Right atrium auricular region (tissue), 2 donors: ENCODE data around the gene CADM1. TPM values are rescaled to one million over a fixed set of nuclear protein-coding genes. Genes with fewer than 3 reads are reported as not detected.

Experiments used
- DNase-seq: peaks from one replicate; pipeline ENCODE4 v3.0.0-alpha.2; 2019; ENCODE audit warnings: low spot score
- H3K27ac ChIP-seq, 2 donors: fragments of 200-600 bp; sonication (generic); 1 replicate in 1 of 2; 2 replicates in 1 of 2; pipeline ENCODE4 v1.5.1; 2016 to 2019
- H3K27me3 ChIP-seq, 2 donors: fragments of 200-600 bp; sonication (generic); one replicate each; pipeline versions ENCODE4 v1.5.1 to v1.6.0; 2017 to 2019
- H3K36me3 ChIP-seq: fragments of 200-600 bp; sonication (generic); one replicate; pipeline ENCODE4 v1.5.1; 2016
- H3K4me1 ChIP-seq, 2 donors: fragments of 200-600 bp; sonication (generic); one replicate each; pipeline versions ENCODE4 v1.5.1 to v1.6.0; 2017 to 2019
- H3K4me3 ChIP-seq, 2 donors: fragments of 200-600 bp; sonication (generic); 1 replicate in 1 of 2; 2 replicates in 1 of 2; pipeline ENCODE4 v1.5.1; 2017 to 2019; ENCODE audit warnings: mild to moderate bottlenecking in 1 of 2, moderate library complexity in 1 of 2
- H3K9me3 ChIP-seq, 2 donors: fragments of 200-600 bp; sonication (generic); one replicate each; pipeline ENCODE4 v1.5.1; 2019
- total RNA-seq, 2 donors: library from RNA; depleted of rRNA; stranded (reverse); fragments of >200 nt; gene quantifications; one replicate each; pipeline ENCODE4 v1.1.0, GENCODE V29; 2016
- TF ChIP-seq, protein P1 (sequence below), 2 donors: fragments of 200-600 bp; sonication (generic); IDR thresholded peaks; one replicate each; pipeline ENCODE4 v1.5.1; 2019; ENCODE audit warnings: antibody characterized with exemption in 2 of 2

Gene CADM1
- total RNA-seq, 2 donors from 2014 or later = 19.8 to 33.9 TPM

DNA sequence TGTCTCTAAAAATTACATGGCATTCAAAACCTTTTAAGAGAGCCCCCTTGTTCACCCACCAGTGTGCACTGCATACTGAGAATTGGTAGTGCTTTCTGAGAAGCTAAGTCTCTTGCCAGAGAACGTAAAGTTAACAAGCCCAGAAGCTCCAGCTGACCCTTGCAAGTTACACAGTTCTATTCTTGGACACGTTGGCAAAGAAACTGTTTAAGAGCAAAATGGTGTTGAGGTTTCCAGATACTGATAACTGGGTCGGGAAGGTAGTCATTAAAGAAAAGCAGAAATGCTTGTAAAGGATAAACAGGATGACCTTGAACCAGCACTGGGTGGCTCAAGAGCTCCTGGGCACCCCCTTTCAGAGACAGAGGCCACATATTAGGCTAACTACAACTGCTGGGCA lies 284.8 kb downstream of the CADM1 start:
- H3K27me3 ChIP-seq = no peaks in the 10 kb centered on the region
- no peak for DNase-seq
- TF ChIP-seq, protein P1, sequence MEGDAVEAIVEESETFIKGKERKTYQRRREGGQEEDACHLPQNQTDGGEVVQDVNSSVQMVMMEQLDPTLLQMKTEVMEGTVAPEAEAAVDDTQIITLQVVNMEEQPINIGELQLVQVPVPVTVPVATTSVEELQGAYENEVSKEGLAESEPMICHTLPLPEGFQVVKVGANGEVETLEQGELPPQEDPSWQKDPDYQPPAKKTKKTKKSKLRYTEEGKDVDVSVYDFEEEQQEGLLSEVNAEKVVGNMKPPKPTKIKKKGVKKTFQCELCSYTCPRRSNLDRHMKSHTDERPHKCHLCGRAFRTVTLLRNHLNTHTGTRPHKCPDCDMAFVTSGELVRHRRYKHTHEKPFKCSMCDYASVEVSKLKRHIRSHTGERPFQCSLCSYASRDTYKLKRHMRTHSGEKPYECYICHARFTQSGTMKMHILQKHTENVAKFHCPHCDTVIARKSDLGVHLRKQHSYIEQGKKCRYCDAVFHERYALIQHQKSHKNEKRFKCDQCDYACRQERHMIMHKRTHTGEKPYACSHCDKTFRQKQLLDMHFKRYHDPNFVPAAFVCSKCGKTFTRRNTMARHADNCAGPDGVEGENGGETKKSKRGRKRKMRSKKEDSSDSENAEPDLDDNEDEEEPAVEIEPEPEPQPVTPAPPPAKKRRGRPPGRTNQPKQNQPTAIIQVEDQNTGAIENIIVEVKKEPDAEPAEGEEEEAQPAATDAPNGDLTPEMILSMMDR (IDR thresholded peaks at IDR 0.05) = no peak
- H3K9me3 ChIP-seq = no peaks in the 10 kb centered on the region
- peak overlapping the region in 1 of 2 donors; percentile 49 for H3K27ac ChIP-seq
- no peaks in the 10 kb centered on the region for H3K36me3 ChIP-seq
- no peak overlapping the region for H3K4me3 ChIP-seq
- no peaks in the 10 kb centered on the region for H3K4me1 ChIP-seq

DNA sequence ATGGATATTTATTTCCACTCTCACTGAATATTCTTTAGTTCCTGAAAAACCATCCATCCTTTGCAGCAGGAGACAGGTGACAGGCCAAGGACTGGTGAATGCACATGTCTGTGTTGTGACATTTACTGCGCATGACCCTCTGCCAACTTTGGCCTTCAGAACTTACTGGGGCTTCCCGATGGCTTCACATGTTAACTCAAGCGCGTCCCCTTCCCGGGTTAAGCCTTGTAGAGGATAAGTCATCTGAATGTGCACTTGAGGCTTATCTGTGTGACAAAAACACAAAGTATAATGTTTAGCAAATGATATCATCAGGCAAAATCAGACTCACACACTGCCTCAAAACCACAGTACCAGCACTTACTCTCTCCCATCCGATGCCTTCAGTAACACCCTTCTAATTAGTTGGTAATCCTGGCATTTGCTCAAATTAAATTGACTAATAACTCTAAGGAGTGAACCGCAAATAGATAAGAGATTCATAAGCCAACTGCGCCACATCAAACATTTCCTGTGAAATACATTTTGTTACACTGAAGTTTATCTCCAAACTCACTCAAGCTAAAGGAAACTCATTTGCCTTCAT lies 286.4 kb downstream of the CADM1 start:
- Histone ChIP-seq H3K27me3 (no peaks in the 10 kb centered on the region), H3K36me3 (no peaks in the 10 kb centered on the region), H3K9me3 (no peaks in the 10 kb centered on the region), H3K27ac (no peak overlapping the region), H3K4me1 (no peaks in the 10 kb centered on the region), H3K4me3 (no peak overlapping the region)
- DNase-seq = no peak
- TF ChIP-seq, protein P1 (IDR thresholded peaks at IDR 0.05) = no peak

DNA sequence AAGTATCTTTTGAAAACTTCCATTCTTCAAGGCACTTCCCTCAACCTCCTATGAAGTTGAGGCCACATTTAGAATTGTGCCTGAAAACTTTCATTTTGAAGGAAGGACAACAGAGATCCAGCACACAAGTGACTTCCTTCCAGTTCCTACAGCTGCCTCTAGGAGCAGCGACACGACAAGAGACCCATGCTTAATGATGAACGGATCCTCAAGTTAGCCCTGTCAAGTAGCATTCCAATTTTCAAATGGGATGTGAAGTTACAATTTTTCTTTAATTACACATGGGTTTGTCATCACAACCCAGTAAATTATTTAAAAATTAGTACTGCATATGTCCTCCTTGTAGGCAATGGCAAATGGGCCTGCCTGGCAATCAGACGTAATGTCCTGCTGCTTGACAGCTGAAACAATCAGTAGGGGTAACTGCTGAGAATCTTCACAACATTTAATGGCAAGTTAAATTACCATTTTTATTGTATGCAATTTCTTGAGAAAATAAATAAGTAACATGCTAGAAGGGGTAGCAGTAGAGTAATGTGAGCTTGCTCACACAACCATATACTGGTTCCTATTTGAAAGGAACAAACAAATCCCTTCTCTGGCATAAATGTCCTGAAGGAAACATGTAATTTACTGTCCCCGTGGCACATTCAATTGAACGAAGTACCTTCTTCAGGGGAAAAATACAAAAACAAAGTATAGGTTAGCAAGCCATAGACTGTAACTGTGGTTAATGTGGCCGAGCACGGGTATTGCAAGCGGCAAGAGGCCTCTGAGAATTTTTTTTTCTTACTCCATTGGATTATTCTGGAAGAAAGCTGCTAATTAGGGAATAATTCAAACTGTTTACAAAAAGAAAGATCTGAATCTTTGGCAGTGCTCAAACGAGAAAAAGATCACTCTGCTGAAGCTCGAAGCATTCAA lies 288.3 kb downstream of the CADM1 start:
- Histone ChIP-seq H3K9me3 (no peaks in the 10 kb centered on the region), H3K4me1 (no peaks in the 10 kb centered on the region), H3K36me3 (no peaks in the 10 kb centered on the region), H3K27ac (no peak overlapping the region), H3K27me3 (no peaks in the 10 kb centered on the region), H3K4me3 (no peak overlapping the region)
- TF ChIP-seq, protein P1 (IDR thresholded peaks at IDR 0.05) = no peak
- DNase-seq = no peak

DNA sequence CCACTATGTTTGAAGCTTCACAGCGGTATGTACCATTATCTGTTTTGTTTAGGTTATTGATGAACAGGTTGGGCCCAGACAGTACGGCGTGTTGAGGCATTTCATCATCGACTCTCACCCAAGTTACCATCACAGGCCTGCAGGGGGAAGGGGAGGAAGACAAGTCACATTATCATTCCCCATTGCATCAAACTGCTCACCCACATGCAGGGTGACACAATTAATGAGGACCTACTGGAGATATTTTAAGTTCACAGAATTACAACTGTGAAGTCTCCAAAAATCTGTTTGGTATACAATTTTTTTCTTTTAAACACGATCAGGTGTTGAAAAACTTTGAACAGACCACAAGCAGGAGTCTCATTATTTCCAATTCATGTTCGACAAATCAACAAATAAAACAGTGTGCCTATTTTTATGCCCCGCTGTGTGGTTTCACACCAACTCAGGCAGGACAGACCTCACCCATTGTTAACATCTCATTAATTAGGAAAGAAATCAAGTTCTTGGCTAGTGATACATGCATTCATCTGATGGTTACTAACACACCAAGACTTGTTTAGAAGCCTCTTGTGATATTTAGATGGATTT lies 289.5 kb downstream of the CADM1 start:
- Histone ChIP-seq H3K4me3 (no peak overlapping the region), H3K36me3 (no peaks in the 10 kb centered on the region), H3K27me3 (no peaks in the 10 kb centered on the region), H3K9me3 (no peaks in the 10 kb centered on the region), H3K4me1 (no peaks in the 10 kb centered on the region), H3K27ac (no peak overlapping the region)
- DNase-seq = no peak
- TF ChIP-seq, protein P1 (IDR thresholded peaks at IDR 0.05) = no peak

DNA sequence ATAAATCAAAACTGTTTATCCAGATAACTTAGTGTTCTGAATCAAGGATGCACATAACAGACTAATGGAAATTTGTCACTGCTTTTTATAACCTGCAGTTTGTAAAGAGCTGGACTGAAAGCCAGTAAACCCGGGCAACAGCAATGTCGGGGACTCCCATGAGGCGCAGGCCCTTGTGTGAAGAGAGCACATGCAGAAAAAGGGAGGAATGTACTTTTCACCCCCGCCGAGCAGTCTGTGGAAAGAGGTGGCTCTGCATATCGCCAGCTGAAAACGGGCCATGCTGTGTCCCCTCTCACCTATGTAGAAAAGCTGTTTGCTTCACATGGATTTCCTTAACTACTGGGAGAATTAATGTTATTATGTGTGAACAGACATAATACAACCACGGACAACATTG lies 291.2 kb downstream of the CADM1 start:
- no peak overlapping the region for H3K27ac ChIP-seq
- H3K9me3 ChIP-seq = no peaks in the 10 kb centered on the region
- H3K36me3 ChIP-seq = no peaks in the 10 kb centered on the region
- no peaks in the 10 kb centered on the region for H3K27me3 ChIP-seq
- H3K4me3 ChIP-seq = no peak overlapping the region
- H3K4me1 ChIP-seq = no peaks in the 10 kb centered on the region
- TF ChIP-seq, protein P1 (IDR thresholded peaks at IDR 0.05) = no peak
- DNase-seq = no peak
